ENCODE results near the gene BCAP31. TPM values are rescaled to one million over a fixed set of nuclear protein-coding genes. Genes with fewer than 3 reads are reported as not detected.
"Not testable (repeated sequence)": the region's sequence is repeated elsewhere in the genome, so short reads cannot be mapped to it uniquely, and the experiment has no call there.

The BCAP31 gene
- total RNA-seq, 1 donor from 2014 or later = 117 TPM

DNA sequence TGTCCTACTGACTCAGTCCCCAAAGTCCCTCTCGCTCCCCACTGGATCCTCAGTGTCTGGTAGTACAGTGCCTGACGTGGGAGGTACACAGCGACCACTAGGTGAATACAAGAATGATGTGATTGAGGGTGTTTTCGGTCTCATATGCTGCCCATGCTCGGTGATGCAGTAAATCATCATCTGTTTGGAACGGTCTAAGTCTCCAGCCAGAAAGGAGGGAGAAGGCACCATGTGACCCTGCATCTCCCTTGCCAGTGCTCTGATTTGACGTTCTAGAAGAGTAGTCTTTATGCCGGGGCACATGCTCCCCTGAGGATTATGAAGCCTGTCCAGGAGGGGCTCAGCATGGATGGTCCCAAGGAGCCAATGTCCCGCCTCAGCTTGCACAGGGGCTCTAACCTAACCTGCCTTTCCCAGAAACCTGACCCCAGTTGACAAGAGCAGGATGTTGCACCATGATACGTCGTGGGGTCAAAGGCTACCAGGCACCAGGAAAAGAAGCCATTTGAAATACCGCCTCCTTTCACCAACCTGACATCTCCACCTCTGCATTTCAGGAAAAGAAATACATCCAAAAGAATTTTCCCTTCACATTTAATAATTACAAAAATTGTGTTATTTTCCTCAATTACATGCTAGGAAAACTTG lies 26.1 kb upstream of the BCAP31 start:
- Mint-ChIP-seq H3K27ac (ENCODE audit: unreplicated experiment) (no peak overlapping the region), H3K9me3 (no peaks in the 10 kb centered on the region), H3K36me3 (ENCODE audit: low read depth) (no peaks in the 10 kb centered on the region), H3K27me3 (ENCODE audit: low read depth) (no peaks in the 10 kb centered on the region), H3K4me1 (no peaks in the 10 kb centered on the region), H3K4me3 (no peak overlapping the region)
- DNase-seq (ENCODE audit: low read depth, low spot score) = no peak
- TF ChIP-seq, protein P1, sequence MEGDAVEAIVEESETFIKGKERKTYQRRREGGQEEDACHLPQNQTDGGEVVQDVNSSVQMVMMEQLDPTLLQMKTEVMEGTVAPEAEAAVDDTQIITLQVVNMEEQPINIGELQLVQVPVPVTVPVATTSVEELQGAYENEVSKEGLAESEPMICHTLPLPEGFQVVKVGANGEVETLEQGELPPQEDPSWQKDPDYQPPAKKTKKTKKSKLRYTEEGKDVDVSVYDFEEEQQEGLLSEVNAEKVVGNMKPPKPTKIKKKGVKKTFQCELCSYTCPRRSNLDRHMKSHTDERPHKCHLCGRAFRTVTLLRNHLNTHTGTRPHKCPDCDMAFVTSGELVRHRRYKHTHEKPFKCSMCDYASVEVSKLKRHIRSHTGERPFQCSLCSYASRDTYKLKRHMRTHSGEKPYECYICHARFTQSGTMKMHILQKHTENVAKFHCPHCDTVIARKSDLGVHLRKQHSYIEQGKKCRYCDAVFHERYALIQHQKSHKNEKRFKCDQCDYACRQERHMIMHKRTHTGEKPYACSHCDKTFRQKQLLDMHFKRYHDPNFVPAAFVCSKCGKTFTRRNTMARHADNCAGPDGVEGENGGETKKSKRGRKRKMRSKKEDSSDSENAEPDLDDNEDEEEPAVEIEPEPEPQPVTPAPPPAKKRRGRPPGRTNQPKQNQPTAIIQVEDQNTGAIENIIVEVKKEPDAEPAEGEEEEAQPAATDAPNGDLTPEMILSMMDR (conservative IDR thresholded peaks at IDR 0.05) = no peak

DNA sequence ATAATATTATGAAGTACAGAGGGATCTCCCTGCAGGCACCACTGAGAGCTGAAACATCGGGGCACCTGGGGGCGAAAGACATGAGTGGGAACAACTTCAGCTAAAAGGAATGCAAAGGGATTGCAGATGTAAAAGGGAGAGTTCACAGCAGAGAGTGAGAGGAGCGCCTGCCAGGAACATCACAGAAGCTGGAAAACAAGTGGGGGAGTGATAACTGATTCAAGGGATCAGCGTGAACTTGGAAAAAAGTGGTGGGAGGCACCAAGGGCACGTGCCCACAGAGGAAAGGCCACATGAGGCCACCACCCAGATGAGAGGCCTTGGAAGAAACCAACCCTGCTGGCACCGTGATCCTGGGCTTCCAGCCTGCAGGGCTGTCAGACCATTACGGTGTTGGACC lies 24.8 kb upstream of the BCAP31 start:
- DNase-seq (ENCODE audit: low read depth, low spot score); H3K27ac Mint-ChIP-seq (ENCODE audit: unreplicated experiment); H3K4me1 Mint-ChIP-seq; H3K36me3 Mint-ChIP-seq (ENCODE audit: low read depth); H3K9me3 Mint-ChIP-seq; H3K27me3 Mint-ChIP-seq (ENCODE audit: low read depth); H3K4me3 Mint-ChIP-seq: not testable (repeated sequence)

DNA sequence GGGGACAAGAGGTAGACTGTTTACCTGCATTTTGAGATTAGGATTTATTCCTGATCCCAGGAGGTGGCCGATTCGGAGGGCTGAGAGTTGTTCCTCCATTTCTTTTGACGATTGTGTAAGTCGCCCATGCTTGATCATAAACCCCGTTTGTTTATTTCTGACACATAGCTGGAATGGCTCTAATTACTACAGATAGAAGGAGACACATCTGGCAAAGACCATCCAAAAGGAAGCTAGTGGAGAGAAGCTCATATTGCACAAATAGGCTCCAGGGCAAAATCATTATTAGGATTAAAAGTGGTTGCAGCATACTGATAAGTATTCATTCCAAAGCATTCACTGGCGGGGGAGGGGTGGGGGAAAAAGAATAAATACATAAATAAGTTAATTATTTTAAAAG lies 22.8 kb upstream of the BCAP31 start:
- H3K4me3 Mint-ChIP-seq; H3K36me3 Mint-ChIP-seq (ENCODE audit: low read depth); H3K27ac Mint-ChIP-seq (ENCODE audit: unreplicated experiment); H3K9me3 Mint-ChIP-seq; DNase-seq (ENCODE audit: low read depth, low spot score); H3K4me1 Mint-ChIP-seq; H3K27me3 Mint-ChIP-seq (ENCODE audit: low read depth): not testable (repeated sequence)

DNA sequence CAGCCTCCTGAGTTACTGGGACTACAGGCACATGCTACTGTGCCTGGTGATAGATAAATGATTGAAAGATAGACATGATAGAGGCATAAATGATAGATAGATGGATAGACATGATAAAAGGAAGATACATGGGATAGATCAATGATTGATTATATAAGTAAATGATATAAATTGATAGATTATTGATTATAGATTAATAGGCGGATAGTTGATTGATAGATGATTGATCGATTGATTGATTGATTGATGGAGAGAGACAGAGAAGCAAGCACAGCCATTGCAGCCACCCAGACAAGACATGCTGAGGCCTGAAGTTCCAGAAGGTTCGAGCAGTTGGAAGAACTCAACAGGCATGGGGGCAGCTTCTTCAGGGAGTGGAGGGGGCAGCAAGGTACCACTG lies 22.2 kb upstream of the BCAP31 start:
- H3K4me3 Mint-ChIP-seq = no peak overlapping the region
- TF ChIP-seq, protein P1 (conservative IDR thresholded peaks at IDR 0.05) = no peak

DNA sequence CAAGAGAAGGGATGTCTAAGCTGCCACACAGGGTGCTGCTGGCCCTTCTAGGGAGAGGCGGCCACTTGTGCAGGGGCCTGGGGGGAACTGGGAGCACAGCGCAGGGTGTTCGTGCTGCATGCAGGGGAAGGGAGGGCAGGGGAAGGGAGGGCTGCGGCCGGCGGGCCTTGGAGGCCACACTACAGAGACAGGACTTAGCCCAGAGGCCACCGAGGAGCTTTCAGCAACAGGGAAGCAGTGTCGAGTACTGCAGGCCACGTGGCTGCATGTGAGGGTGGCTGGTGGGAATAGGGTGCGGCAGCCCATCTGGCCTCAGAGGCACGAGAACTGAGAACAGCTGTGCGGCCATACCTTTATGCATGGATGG lies 20.9 kb upstream of the BCAP31 start:
- not testable (repeated sequence) for H3K9me3 Mint-ChIP-seq, H3K4me1 Mint-ChIP-seq, H3K4me3 Mint-ChIP-seq

More for the DNA sequence above, 22.2 kb upstream of the BCAP31 start:
- Mint-ChIP-seq H3K27ac (ENCODE audit: unreplicated experiment) (no peak overlapping the region), H3K4me1 (no peaks in the 10 kb centered on the region), H3K36me3 (ENCODE audit: low read depth) (no peaks in the 10 kb centered on the region), H3K9me3 (no peaks in the 10 kb centered on the region), H3K27me3 (ENCODE audit: low read depth) (no peaks in the 10 kb centered on the region)
- DNase-seq (ENCODE audit: low read depth, low spot score) = no peak

DNA sequence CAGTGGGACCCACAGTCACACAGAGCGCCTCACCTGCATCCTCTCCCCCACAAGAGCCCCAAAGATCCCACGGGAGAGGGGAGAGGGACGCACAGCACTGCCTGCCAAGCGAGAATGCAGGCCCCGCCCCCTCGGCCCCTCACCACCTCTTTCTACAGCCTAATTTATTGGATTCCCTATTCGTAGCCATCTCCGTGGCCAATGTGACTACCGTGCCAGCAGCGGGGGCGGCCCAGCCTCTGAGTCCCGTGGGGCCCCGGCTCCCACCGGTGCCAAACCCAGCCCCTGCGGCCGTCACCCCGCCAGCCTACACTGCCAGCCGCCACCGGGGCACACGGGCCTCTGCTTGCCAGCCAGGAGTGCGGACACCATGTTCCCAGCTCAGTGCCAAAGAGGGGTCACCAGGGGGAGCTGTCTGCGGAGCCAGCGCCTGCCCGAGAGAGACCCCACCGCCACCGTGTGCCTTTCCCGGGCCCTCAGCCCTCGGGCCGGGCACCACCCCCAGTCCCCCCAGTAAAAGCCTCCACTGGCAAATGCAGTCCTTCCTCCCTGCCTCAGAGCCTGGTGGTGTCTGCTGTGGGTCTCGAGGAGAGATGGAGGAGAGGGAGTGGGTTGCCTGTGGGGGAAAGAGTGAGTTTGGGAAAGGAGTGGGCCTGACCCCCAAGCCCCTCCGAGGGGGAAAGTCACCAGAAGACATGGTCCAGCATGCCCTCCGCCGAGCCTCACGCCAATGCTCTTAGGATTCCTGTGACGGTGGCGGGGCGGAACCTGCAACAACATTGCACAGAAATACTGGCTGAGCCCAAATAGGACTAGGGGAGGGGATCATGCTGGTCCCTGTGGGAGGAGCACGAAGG lies 20.3 kb upstream of the BCAP31 start:
- Mint-ChIP-seq H3K4me1 (no peaks in the 10 kb centered on the region), H3K27me3 (ENCODE audit: low read depth) (no peaks in the 10 kb centered on the region), H3K9me3 (no peaks in the 10 kb centered on the region), H3K4me3 (peak overlapping the region; percentile 31), H3K36me3 (ENCODE audit: low read depth) (no peaks in the 10 kb centered on the region), H3K27ac (ENCODE audit: unreplicated experiment) (no peak overlapping the region)
- TF ChIP-seq, protein P1 (conservative IDR thresholded peaks at IDR 0.05) = peak; percentile 37
- DNase-seq (ENCODE audit: low read depth, low spot score) = peak; percentile 22

More for the DNA sequence above, 20.9 kb upstream of the BCAP31 start:
- not testable (repeated sequence) for DNase-seq (ENCODE audit: low read depth, low spot score); H3K27me3 Mint-ChIP-seq (ENCODE audit: low read depth); H3K27ac Mint-ChIP-seq (ENCODE audit: unreplicated experiment); H3K36me3 Mint-ChIP-seq (ENCODE audit: low read depth)

DNA sequence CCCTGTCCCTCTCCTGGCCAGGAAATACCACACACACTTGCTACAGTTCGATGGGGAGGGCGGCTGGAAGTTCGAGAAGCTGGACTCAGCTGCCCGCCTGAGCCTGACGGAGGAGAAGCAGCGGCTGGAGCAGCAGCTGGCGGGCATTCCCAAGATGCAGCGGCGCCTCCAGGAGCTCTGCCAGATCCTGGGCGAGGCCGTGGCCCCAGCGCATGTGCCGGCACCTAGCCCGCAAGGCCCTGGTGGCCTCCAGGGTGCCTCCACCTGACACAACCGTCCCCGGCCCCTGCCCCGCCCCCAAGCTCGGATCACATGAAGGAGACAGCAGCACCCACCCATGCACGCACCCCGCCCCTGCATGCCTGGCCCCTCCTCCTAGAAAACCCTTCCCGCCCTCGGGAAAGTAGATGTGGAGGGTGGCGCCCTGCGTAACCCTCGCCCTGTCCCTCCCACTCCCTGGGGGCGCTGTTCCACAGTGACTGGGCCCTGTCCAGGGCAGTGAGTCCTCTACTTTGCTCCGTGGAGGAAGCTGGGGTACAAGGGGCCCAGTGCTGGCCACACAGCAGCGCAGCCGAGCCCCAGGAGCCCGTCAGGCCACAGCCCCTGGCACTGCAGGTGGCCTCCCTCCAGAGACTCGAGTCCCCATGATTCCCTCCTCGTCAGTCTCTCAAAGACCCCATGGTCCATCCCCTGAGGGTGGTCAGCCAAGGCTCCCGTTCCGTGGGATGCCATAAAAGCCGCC lies 19.5 kb upstream of the BCAP31 start:
- not testable (repeated sequence) for DNase-seq (ENCODE audit: low read depth, low spot score)

DNA sequence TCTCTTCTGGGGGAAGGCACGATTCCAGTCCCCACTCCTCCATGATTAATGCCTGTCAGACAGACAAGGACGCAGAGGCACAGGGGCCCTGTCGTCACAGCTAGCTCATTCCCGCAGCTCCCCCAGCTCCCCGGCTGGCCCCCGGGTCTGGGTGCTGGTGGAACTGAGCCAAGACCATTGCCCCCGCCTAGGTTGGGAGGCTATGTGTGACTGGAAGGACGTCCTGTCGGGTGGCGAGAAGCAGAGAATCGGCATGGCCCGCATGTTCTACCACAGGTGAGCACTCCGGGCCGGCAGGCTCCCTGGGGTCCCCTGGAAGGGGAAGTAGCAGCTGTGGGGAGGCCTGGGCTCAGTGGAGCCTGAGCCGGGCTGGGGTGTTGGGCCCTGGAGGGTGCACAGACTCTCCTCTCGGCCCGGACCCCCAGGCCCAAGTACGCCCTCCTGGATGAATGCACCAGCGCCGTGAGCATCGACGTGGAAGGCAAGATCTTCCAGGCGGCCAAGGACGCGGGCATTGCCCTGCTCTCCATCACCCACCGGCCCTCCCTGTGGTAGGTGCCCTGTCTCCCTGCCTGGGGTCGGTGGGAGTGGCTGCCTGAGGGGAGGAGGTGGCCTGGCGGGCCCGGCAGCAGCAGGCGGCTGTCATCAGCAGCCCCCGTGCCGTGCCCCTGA lies 18.7 kb upstream of the BCAP31 start:
- not testable (repeated sequence) for H3K4me3 Mint-ChIP-seq

More for the DNA sequence above, 19.5 kb upstream of the BCAP31 start:
- H3K27ac Mint-ChIP-seq (ENCODE audit: unreplicated experiment); H3K27me3 Mint-ChIP-seq (ENCODE audit: low read depth); H3K36me3 Mint-ChIP-seq (ENCODE audit: low read depth); H3K4me1 Mint-ChIP-seq; H3K9me3 Mint-ChIP-seq: not testable (repeated sequence)
- H3K4me3 Mint-ChIP-seq = peak overlapping the region; percentile 31

DNA sequence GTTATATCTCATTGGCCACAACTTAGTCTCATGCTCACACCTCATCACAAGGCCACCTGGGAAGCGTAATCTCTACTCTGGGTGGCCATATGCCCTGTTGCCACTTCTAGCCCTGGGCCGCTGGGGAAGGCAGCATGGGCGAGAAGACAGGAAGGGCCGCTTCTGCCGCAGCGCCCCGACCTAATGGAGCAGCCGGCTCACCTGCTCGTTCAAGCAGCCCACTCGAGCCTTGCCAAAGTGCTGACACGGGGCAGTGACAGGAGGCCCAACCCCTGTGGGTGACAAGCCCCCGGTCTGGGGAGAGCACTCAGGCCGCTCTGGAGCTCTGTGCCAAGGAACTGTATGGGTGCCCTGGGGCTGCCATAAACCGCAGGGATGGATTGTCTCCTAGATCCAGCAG lies 17.9 kb upstream of the BCAP31 start:
- not testable (repeated sequence) for H3K4me3 Mint-ChIP-seq; H3K9me3 Mint-ChIP-seq; H3K27me3 Mint-ChIP-seq (ENCODE audit: low read depth); DNase-seq (ENCODE audit: low read depth, low spot score); H3K27ac Mint-ChIP-seq (ENCODE audit: unreplicated experiment); H3K4me1 Mint-ChIP-seq; H3K36me3 Mint-ChIP-seq (ENCODE audit: low read depth)

More for the DNA sequence above, 18.7 kb upstream of the BCAP31 start:
- not testable (repeated sequence) for H3K27me3 Mint-ChIP-seq (ENCODE audit: low read depth); DNase-seq (ENCODE audit: low read depth, low spot score); H3K36me3 Mint-ChIP-seq (ENCODE audit: low read depth); H3K4me1 Mint-ChIP-seq; H3K27ac Mint-ChIP-seq (ENCODE audit: unreplicated experiment); H3K9me3 Mint-ChIP-seq
